ENCODE data around the gene ZNF665. TPM values are rescaled to one million over a fixed set of nuclear protein-coding genes. Genes with fewer than 3 reads are reported as not detected.

The ZNF665 gene
- total and polyA plus RNA-seq, 9 donors, result 3.9 to 13.0 (median 9.2) TPM

- Histone ChIP-seq H3K4me3 (no peak overlapping the region), H3K9me3 (no peaks in the 10 kb centered on the region), H3K27me3 (no peaks in the 10 kb centered on the region), H3K36me3 (no peaks in the 10 kb centered on the region), H3K4me1 (ENCODE audit: insufficient read depth) (no peaks in the 10 kb centered on the region), H3K27ac (no peak overlapping the region)
- no peak for DNase-seq
- 68 to 74% (median 70%) methylated on average over 7 of the region's 7 CpGs for WGBS, 3 donors
- no peak for TF ChIP-seq EP300 (IDR thresholded peaks at IDR 0.05)
- no peak for TF ChIP-seq POLR2A (IDR thresholded peaks at IDR 0.05)
- TF ChIP-seq CTCF (IDR thresholded peaks at IDR 0.05), result no peak
- intact Hi-C loops (cut with DNase I), result no loop called here
These were observed 69.8 kb downstream of the ZNF665 start for GRCh38 chr19:53123400-53123799.

Other genes with a start within 250 kb of the ZNF665 start
- gene ZNF816, start 230.5 kb downstream of the ZNF665 start, total RNA-seq, result 10 to 100 TPM in 4 of 7 donors, 1 to 10 TPM in 3; 3.9 to 15.1 (median 11.5) TPM
- 1 to 10 TPM; 5.2 to 8.7 TPM for gene ZNF816, start 230.5 kb downstream of the ZNF665 start, polyA plus RNA-seq
- gene ERVV-1, start 179.4 kb downstream of the ZNF665 start, total RNA-seq, result not detected
- not detected for gene ERVV-1, start 179.4 kb downstream of the ZNF665 start, polyA plus RNA-seq
- gene ERVV-2, start 148.6 kb downstream of the ZNF665 start, total RNA-seq, result not detected
- not detected for gene ERVV-2, start 148.6 kb downstream of the ZNF665 start, polyA plus RNA-seq
- 10 to 100 TPM; 34.3 to 53.2 (median 37.6) TPM for gene ZNF160, start 89.9 kb downstream of the ZNF665 start, total RNA-seq
- gene ZNF160, start 89.9 kb downstream of the ZNF665 start, polyA plus RNA-seq, result 10 to 100 TPM; 21.7 to 21.9 TPM
- 10 to 100 TPM in 6 of 7 donors, 1 to 10 TPM in 1; 7.0 to 18.6 (median 12.4) TPM for gene ZNF415, start 60.4 kb downstream of the ZNF665 start, total RNA-seq
- 10 to 100 TPM in 1 of 2 donors, 1 to 10 TPM in 1; 9.1 to 12.0 TPM for gene ZNF415, start 60.4 kb downstream of the ZNF665 start, polyA plus RNA-seq
- 10 to 100 TPM; 10.6 to 20.5 (median 15.6) TPM for gene ZNF347, start 34.3 kb downstream of the ZNF665 start, total RNA-seq
- gene ZNF347, start 34.3 kb downstream of the ZNF665 start, polyA plus RNA-seq, result 1 to 10 TPM; 4.4 to 9.5 TPM
- gene ZNF677, start 61.5 kb upstream of the ZNF665 start, total RNA-seq, result 10 to 100 TPM; 19.4 to 31.3 (median 28.8) TPM
- gene ZNF677, start 61.5 kb upstream of the ZNF665 start, polyA plus RNA-seq, result 10 to 100 TPM; 19.1 to 23.7 TPM
- under 1 TPM in 1 of 7 donors, not detected in 6; 0.25 TPM for gene VN1R2, start 64.9 kb upstream of the ZNF665 start, total RNA-seq
- not detected for gene VN1R2, start 64.9 kb upstream of the ZNF665 start, polyA plus RNA-seq
- gene VN1R4, start 74.4 kb upstream of the ZNF665 start, total RNA-seq, result not detected
- gene VN1R4, start 74.4 kb upstream of the ZNF665 start, polyA plus RNA-seq, result not detected
- gene ZNF845, start 140.4 kb upstream of the ZNF665 start, total RNA-seq, result 1 to 10 TPM; 3.1 to 8.2 (median 7.3) TPM
- 1 to 10 TPM; 3.3 to 3.8 TPM for gene ZNF845, start 140.4 kb upstream of the ZNF665 start, polyA plus RNA-seq
- gene ZNF525, start 172.3 kb upstream of the ZNF665 start, total RNA-seq, result 10 to 100 TPM in 6 of 7 donors, 1 to 10 TPM in 1; 4.0 to 25.7 (median 18.8) TPM
- gene ZNF525, start 172.3 kb upstream of the ZNF665 start, polyA plus RNA-seq, result 1 to 10 TPM; 6.2 to 8.1 TPM
- 10 to 100 TPM in 6 of 7 donors, 1 to 10 TPM in 1; 9.2 to 27.9 (median 21.8) TPM for gene ZNF765, start 201.8 kb upstream of the ZNF665 start, total RNA-seq
- gene ZNF765, start 201.8 kb upstream of the ZNF665 start, polyA plus RNA-seq, result 1 to 10 TPM; 6.8 to 9.8 TPM
- 10 to 100 TPM in 5 of 7 donors, 1 to 10 TPM in 2; 8.5 to 19.5 (median 10.3) TPM for gene ZNF761, start 238.6 kb upstream of the ZNF665 start, total RNA-seq
- gene ZNF761, start 238.6 kb upstream of the ZNF665 start, polyA plus RNA-seq, result 1 to 10 TPM; 6.7 to 7.8 TPM